Measurements from ENCODE around the gene TARS3. TPM values are rescaled to one million over a fixed set of nuclear protein-coding genes. Genes with fewer than 3 reads are reported as not detected.
"Not testable (repeated sequence)": the region's sequence is repeated elsewhere in the genome, so short reads cannot be mapped to it uniquely, and the experiment has no call there.

TARS3 gene
- total RNA-seq, result 13.8 TPM
- polyA plus RNA-seq (ENCODE audit: insufficient read depth, low read depth, low replicate concordance), result 7.8 TPM
- long read RNA-seq, donor 1, result 0 reads
- long read RNA-seq, donor 2, partial matches to known transcripts, result 0 of 3 reads
- long read RNA-seq, donor 2, other reads (novel, unspliced or antisense), result 0 of 3 reads
- long read RNA-seq, donor 3, partial matches to known transcripts, result 0 of 1 reads
- long read RNA-seq, donor 3, other reads (novel, unspliced or antisense), result 0 of 1 reads
- long read RNA-seq, donor 4, partial matches to known transcripts, result 0 of 2 reads
- long read RNA-seq, donor 4, other reads (novel, unspliced or antisense), result 0 of 2 reads
- long read RNA-seq, donor 5, result 0 reads
- long read RNA-seq, donor 6, result 0 reads
- long read RNA-seq, donor 7, transcript TARSL2-201 (19 exons, 3,610 nt), result major isoform, 10 of 19 reads
- long read RNA-seq, donor 7, partial matches to known transcripts, result 1 of 19 reads
- long read RNA-seq, donor 7, other reads (novel, unspliced or antisense), result 8 of 19 reads
- long read RNA-seq, donor 8, result 0 reads
- long read RNA-seq, donor 9, partial matches to known transcripts, result 0 of 2 reads
- long read RNA-seq, donor 9, other reads (novel, unspliced or antisense), result 0 of 2 reads
- long read RNA-seq, donor 10, partial matches to known transcripts, result 0 of 1 reads
- long read RNA-seq, donor 10, other reads (novel, unspliced or antisense), result 0 of 1 reads

DNA sequence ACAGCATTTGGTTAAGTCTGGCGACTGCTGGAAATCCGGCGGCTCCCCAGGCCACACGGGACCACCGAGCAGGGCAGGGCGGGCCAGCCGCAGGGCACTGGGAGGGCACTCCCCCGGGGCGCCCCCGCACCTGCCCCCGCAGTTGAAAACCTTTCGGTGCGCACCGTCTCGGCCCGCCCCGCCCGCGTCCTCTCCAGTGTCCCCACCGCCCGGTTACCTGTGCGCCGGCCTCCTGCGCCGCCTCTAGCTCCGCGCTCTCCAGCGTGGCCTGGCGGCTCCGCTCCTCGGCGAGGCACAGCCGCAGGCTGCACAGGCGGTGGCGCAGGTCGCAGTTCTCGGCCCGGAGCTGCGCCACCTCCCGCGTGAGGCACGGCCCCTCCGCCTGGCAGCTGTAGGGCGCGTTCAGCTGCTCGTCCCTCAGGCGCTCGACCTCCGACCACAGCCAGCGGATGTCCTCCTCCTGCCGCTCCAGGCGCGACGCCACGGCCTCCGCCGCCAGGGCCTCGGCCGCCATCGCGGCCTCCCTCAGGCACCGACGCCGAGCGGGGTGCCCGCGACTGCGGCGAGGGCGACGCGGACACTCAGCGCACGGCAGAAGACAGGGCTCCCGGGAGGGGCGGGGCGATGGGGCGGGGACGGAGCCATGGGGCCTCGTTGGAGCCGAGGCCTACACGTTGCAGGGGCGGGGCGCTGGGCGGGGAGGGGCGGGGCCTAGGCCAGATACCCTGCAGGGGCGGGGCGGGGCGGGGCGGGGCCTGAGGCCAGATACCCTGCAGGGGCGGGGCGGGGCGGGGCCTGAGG, at the start of gene TARS3:
TARS3 (minus strand) TSS at position 600 of the 801 bp plus-strand sequence; CDS start at position 514, 86 bp downstream.
- Histone ChIP-seq H3K4me1 (ENCODE audit: control insufficient read depth in 2 of 3, insufficient read depth in 2 of 3, low read depth in 1 of 3, low read length in 3 of 3) (peaks cover 0 to 4% (median 0%) of the 10 kb centered on the region in 3 donors), H3K4me3 (ENCODE audit: low read length in 3 of 3) (peak within 1 kb of the TSS; percentile 66 to 79 (median 71)), H3K36me3 (ENCODE audit: control insufficient read depth in 2 of 3, insufficient read depth in 3 of 3, low read length in 3 of 3) (peaks cover 2 to 15% (median 8%) of the 10 kb centered on the region in 3 donors), H3K9me3 (ENCODE audit: control insufficient read depth in 2 of 3, insufficient read depth in 1 of 3, low read length in 3 of 3) (no peaks in the 10 kb centered on the region), H3K9ac (ENCODE audit: low read length in 3 of 3) (peak within 1 kb of the TSS; percentile 67 to 85 (median 67)), H3K27me3 (ENCODE audit: control insufficient read depth, insufficient read depth, low read length) (no peaks in the 10 kb centered on the region), H3K27ac (ENCODE audit: low read depth in 2 of 2, low read length in 2 of 2) (peak within 1 kb of the TSS; percentile 51 to 87)
- DNase-seq (peak; percentile 93 to 98 (median 97)), FAIRE-seq (no peak)
- intact Hi-C loops (cut with DNase I), result no loop called here
- TF ChIP-seq, protein P1, sequence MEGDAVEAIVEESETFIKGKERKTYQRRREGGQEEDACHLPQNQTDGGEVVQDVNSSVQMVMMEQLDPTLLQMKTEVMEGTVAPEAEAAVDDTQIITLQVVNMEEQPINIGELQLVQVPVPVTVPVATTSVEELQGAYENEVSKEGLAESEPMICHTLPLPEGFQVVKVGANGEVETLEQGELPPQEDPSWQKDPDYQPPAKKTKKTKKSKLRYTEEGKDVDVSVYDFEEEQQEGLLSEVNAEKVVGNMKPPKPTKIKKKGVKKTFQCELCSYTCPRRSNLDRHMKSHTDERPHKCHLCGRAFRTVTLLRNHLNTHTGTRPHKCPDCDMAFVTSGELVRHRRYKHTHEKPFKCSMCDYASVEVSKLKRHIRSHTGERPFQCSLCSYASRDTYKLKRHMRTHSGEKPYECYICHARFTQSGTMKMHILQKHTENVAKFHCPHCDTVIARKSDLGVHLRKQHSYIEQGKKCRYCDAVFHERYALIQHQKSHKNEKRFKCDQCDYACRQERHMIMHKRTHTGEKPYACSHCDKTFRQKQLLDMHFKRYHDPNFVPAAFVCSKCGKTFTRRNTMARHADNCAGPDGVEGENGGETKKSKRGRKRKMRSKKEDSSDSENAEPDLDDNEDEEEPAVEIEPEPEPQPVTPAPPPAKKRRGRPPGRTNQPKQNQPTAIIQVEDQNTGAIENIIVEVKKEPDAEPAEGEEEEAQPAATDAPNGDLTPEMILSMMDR (IDR thresholded peaks at IDR 0.05; ENCODE audit: borderline replicate concordance, extremely low read depth, insufficient read depth), result no peak

DNA sequence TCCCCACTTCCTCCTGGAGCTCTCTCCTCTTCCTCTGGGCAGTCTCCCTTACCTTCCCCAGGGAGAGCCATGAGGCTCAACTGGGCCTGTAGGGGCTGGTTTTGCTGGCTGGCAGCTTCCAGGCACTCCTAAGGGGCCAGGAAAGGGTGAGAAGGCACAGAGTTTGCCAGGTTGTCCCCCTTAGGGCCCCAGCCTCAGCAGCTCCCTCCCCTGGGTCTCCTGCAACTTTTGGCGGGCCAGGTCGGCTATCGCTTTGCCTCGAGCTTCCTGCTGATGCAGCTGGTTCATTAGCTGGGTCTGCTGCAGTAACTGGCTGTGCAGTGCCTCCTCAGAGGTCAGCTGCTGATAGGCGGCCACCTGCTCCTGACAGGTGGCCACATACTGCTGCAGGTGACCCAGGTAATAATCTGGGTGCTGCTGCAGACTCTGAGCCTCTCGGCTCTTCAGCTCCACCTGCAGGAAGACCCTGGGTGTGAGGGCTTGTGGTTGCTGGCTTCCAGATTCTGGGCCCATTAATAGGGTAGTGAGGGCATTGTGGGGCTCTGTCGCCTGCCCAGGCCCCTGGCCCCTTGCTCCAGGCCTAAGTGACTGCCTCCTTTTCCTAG, 49.3 kb upstream of the TARS3 start:
- Histone ChIP-seq H3K9ac (ENCODE audit: low read length in 3 of 3) (no peak overlapping the region), H3K27ac (ENCODE audit: low read depth in 2 of 2, low read length in 2 of 2) (no peak overlapping the region), H3K4me1 (ENCODE audit: control insufficient read depth in 2 of 3, insufficient read depth in 2 of 3, low read depth in 1 of 3, low read length in 3 of 3) (no peaks in the 10 kb centered on the region), H3K9me3 (ENCODE audit: control insufficient read depth in 2 of 3, insufficient read depth in 1 of 3, low read length in 3 of 3) (no peaks in the 10 kb centered on the region), H3K4me3 (ENCODE audit: low read length in 3 of 3) (no peak overlapping the region), H3K36me3 (ENCODE audit: control insufficient read depth in 2 of 3, insufficient read depth in 3 of 3, low read length in 3 of 3) (no peaks in the 10 kb centered on the region), H3K27me3 (ENCODE audit: control insufficient read depth, insufficient read depth, low read length) (no peaks in the 10 kb centered on the region)
- FAIRE-seq (no peak), DNase-seq (peak in 1 of 5 donors; percentile 22)
- TF ChIP-seq, protein P1 (IDR thresholded peaks at IDR 0.05; ENCODE audit: borderline replicate concordance, extremely low read depth, insufficient read depth), result no peak
- intact Hi-C loops (cut with DNase I), result no loop called here

DNA sequence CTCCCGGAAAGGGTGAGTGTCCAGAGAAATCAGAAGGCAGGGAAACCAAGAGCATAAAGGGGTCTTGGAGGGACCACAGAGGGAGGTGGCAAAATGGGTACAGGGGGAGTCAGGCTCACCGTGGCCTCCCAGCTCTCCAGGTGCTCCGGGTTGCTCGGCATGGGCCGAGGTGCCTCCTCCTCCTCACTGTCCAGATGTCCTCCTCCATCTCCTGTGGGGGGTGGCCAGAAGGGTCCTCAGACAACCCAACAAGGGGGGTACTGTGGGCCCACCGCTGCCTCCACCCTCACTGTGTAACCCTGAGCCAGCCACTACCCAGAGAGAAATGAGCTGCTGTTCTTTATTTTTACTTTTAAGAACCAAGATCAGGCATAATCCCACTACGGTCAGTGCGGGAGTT, 48.6 kb upstream of the TARS3 start:
- H3K27me3 ChIP-seq (ENCODE audit: control insufficient read depth, insufficient read depth, low read length), result no peaks in the 10 kb centered on the region
- intact Hi-C loops (cut with DNase I), result no loop called here
- no peak for FAIRE-seq

DNA sequence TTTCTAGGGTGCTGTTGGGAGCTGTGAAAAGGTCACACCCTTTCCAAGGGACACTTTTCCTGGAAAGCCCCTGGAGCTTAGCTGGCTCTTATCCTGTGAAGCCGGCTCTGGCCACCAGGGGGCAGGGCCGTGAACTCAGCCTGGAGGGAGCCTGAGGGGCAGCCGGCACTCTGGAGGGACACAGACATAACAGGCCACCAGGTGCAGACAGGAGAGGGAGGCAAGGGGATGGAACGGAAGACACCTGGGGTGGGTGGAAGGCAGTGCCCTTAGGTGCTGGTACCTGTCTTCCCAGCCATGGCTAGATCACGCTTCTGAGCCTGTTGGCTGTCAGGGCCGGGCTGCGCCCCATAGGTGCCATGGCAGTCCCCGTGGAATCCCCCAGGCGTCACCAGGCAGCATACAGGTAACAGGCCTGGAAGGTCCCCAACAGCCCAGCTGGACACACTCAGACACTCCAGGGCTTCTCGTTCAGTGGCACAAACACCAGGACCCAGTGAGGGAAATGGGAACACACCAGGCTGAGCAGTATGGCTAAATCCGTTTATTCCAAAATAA, 42.9 kb upstream of the TARS3 start:
- FAIRE-seq; DNase-seq; H3K27ac ChIP-seq (ENCODE audit: low read depth in 2 of 2, low read length in 2 of 2); H3K4me1 ChIP-seq (ENCODE audit: control insufficient read depth in 2 of 3, insufficient read depth in 2 of 3, low read depth in 1 of 3, low read length in 3 of 3); H3K27me3 ChIP-seq (ENCODE audit: control insufficient read depth, insufficient read depth, low read length); H3K4me3 ChIP-seq (ENCODE audit: low read length in 3 of 3); H3K36me3 ChIP-seq (ENCODE audit: control insufficient read depth in 2 of 3, insufficient read depth in 3 of 3, low read length in 3 of 3); intact Hi-C loops (cut with DNase I); H3K9ac ChIP-seq (ENCODE audit: low read length in 3 of 3); H3K9me3 ChIP-seq (ENCODE audit: control insufficient read depth in 2 of 3, insufficient read depth in 1 of 3, low read length in 3 of 3): not testable (repeated sequence)

More for the DNA sequence above, 48.6 kb upstream of the TARS3 start:
- Histone ChIP-seq H3K36me3 (ENCODE audit: control insufficient read depth in 2 of 3, insufficient read depth in 3 of 3, low read length in 3 of 3) (no peaks in the 10 kb centered on the region), H3K27ac (ENCODE audit: low read depth in 2 of 2, low read length in 2 of 2) (no peak overlapping the region), H3K9ac (ENCODE audit: low read length in 3 of 3) (no peak overlapping the region), H3K4me3 (ENCODE audit: low read length in 3 of 3) (no peak overlapping the region), H3K4me1 (ENCODE audit: control insufficient read depth in 2 of 3, insufficient read depth in 2 of 3, low read depth in 1 of 3, low read length in 3 of 3) (no peaks in the 10 kb centered on the region), H3K9me3 (ENCODE audit: control insufficient read depth in 2 of 3, insufficient read depth in 1 of 3, low read length in 3 of 3) (no peaks in the 10 kb centered on the region)
- DNase-seq, result peak in 1 of 5 donors; percentile 58
- TF ChIP-seq, protein P1 (IDR thresholded peaks at IDR 0.05; ENCODE audit: borderline replicate concordance, extremely low read depth, insufficient read depth), result no peak
